ENCODE measurements around the gene ANOS1.

Gene ANOS1

GRCh38 chrX:8717354-8717753 is 14.6 kb downstream of the ANOS1 start:
- no peak for DNase-seq

GRCh38 chrX:8714164-8714563 is 17.8 kb downstream of the ANOS1 start:
- DNase-seq = no peak

GRCh38 chrX:8711401-8711800 is 20.5 kb downstream of the ANOS1 start:
- no peak for DNase-seq

- no peak for DNase-seq
These were observed 27.8 kb downstream of the ANOS1 start for GRCh38 chrX:8704184-8704583.

- DNase-seq = no peak
These were observed 39.1 kb downstream of the ANOS1 start for GRCh38 chrX:8692871-8693270.

- no peak for DNase-seq
These were observed 42.5 kb downstream of the ANOS1 start for GRCh38 chrX:8689473-8689872.

- no peak for DNase-seq
These were observed 43.2 kb downstream of the ANOS1 start for GRCh38 chrX:8688776-8689175.

- no peak for DNase-seq
These were observed 47.6 kb downstream of the ANOS1 start for GRCh38 chrX:8684201-8684965.

GRCh38 chrX:8683687-8684086 is 48.2 kb downstream of the ANOS1 start:
- DNase-seq = no peak

- DNase-seq = no peak
These were observed 52.4 kb downstream of the ANOS1 start for GRCh38 chrX:8679550-8679949.

GRCh38 chrX:8675006-8675630 is 56.8 kb downstream of the ANOS1 start:
- DNase-seq = no peak

GRCh38 chrX:8673201-8673600 is 58.7 kb downstream of the ANOS1 start:
- no peak for DNase-seq

- no peak for DNase-seq
These were observed 59.8 kb downstream of the ANOS1 start for GRCh38 chrX:8672176-8672575.

GRCh38 chrX:8668813-8669212 is 63.1 kb downstream of the ANOS1 start:
- no peak for DNase-seq

GRCh38 chrX:8663325-8663724 is 68.6 kb downstream of the ANOS1 start:
- DNase-seq = no peak

GRCh38 chrX:8657883-8658282 is 74.1 kb downstream of the ANOS1 start:
- no peak for DNase-seq

GRCh38 chrX:8653956-8654355 is 78.0 kb downstream of the ANOS1 start:
- no peak for DNase-seq

- no peak for DNase-seq
These were observed 82.0 kb downstream of the ANOS1 start for GRCh38 chrX:8649969-8650368.

GRCh38 chrX:8647176-8647575 is 84.8 kb downstream of the ANOS1 start:
- DNase-seq = no peak

GRCh38 chrX:8639949-8640475 is 91.9 kb downstream of the ANOS1 start:
- DNase-seq = no peak

GRCh38 chrX:8636497-8636896 is 95.4 kb downstream of the ANOS1 start:
- no peak for DNase-seq

- no peak for DNase-seq
These were observed 96.1 kb downstream of the ANOS1 start for GRCh38 chrX:8635812-8636211.

GRCh38 chrX:8632924-8633323 is 99.0 kb downstream of the ANOS1 start:
- DNase-seq = no peak

- DNase-seq = no peak
These were observed 102.1 kb downstream of the ANOS1 start for GRCh38 chrX:8629871-8630270.

GRCh38 chrX:8627796-8628195 is 104.1 kb downstream of the ANOS1 start:
- no peak for DNase-seq

All from bone marrow (tissue), 2 donors.